ENCODE data around the gene SLC4A4.

The SLC4A4 gene

GRCh38 chr4:71540749-71541269 lies 202.0 kb downstream of the SLC4A4 start:
- no peak overlapping the region for H3K4me3 ChIP-seq (ENCODE audit: low read length)
- TF ChIP-seq ZNF274 (IDR thresholded peaks at IDR 0.05; ENCODE audit: low read depth, low read length), result no peak

- no peak overlapping the region for H3K4me3 ChIP-seq (ENCODE audit: low read length)
- no peak for TF ChIP-seq ZNF274 (IDR thresholded peaks at IDR 0.05; ENCODE audit: low read depth, low read length)
Measured at GRCh38 chr4:71541541-71541940, 202.7 kb downstream of the SLC4A4 start.

GRCh38 chr4:71545168-71545567 lies 206.3 kb downstream of the SLC4A4 start:
- TF ChIP-seq ZNF274 (IDR thresholded peaks at IDR 0.05; ENCODE audit: low read depth, low read length), result no peak
- H3K4me3 ChIP-seq (ENCODE audit: low read length), result no peak overlapping the region

- H3K4me3 ChIP-seq (ENCODE audit: low read length), result no peak overlapping the region
- no peak for TF ChIP-seq ZNF274 (IDR thresholded peaks at IDR 0.05; ENCODE audit: low read depth, low read length)
Measured at GRCh38 chr4:71549516-71550160, 210.8 kb downstream of the SLC4A4 start.

GRCh38 chr4:71550220-71551165 lies 211.7 kb downstream of the SLC4A4 start:
- TF ChIP-seq ZNF274 (IDR thresholded peaks at IDR 0.05; ENCODE audit: low read depth, low read length), result no peak
- no peak overlapping the region for H3K4me3 ChIP-seq (ENCODE audit: low read length)

GRCh38 chr4:71553605-71554004 lies 214.8 kb downstream of the SLC4A4 start:
- TF ChIP-seq ZNF274 (IDR thresholded peaks at IDR 0.05; ENCODE audit: low read depth, low read length), result no peak
- H3K4me3 ChIP-seq (ENCODE audit: low read length), result no peak overlapping the region

GRCh38 chr4:71554025-71554424 lies 215.2 kb downstream of the SLC4A4 start:
- TF ChIP-seq ZNF274 (IDR thresholded peaks at IDR 0.05; ENCODE audit: low read depth, low read length), result no peak
- no peak overlapping the region for H3K4me3 ChIP-seq (ENCODE audit: low read length)

GRCh38 chr4:71558248-71558647 lies 219.4 kb downstream of the SLC4A4 start:
- no peak for TF ChIP-seq ZNF274 (IDR thresholded peaks at IDR 0.05; ENCODE audit: low read depth, low read length)
- no peak overlapping the region for H3K4me3 ChIP-seq (ENCODE audit: low read length)

GRCh38 chr4:71559957-71560571 lies 221.2 kb downstream of the SLC4A4 start:
- H3K4me3 ChIP-seq (ENCODE audit: low read length), result no peak overlapping the region
- TF ChIP-seq ZNF274 (IDR thresholded peaks at IDR 0.05; ENCODE audit: low read depth, low read length), result no peak

- H3K4me3 ChIP-seq (ENCODE audit: low read length), result no peak overlapping the region
Measured at GRCh38 chr4:71564775-71565174, 226.0 kb downstream of the SLC4A4 start.

GRCh38 chr4:71566856-71567255 lies 228.0 kb downstream of the SLC4A4 start:
- H3K4me3 ChIP-seq (ENCODE audit: low read length), result no peak overlapping the region
- TF ChIP-seq ZNF274 (IDR thresholded peaks at IDR 0.05; ENCODE audit: low read depth, low read length), result no peak

More at GRCh38 chr4:71564775-71565174, 226.0 kb downstream of the SLC4A4 start:
- TF ChIP-seq ZNF274 (IDR thresholded peaks at IDR 0.05; ENCODE audit: low read depth, low read length), result no peak

- no peak for TF ChIP-seq ZNF274 (IDR thresholded peaks at IDR 0.05; ENCODE audit: low read depth, low read length)
- H3K4me3 ChIP-seq (ENCODE audit: low read length), result no peak overlapping the region
Measured at GRCh38 chr4:71568131-71568530, 229.3 kb downstream of the SLC4A4 start.

GRCh38 chr4:71570492-71570891 lies 231.7 kb downstream of the SLC4A4 start:
- no peak overlapping the region for H3K4me3 ChIP-seq (ENCODE audit: low read length)
- TF ChIP-seq ZNF274 (IDR thresholded peaks at IDR 0.05; ENCODE audit: low read depth, low read length), result no peak

GRCh38 chr4:71571346-71571745 lies 232.5 kb downstream of the SLC4A4 start:
- H3K4me3 ChIP-seq (ENCODE audit: low read length), result no peak overlapping the region
- no peak for TF ChIP-seq ZNF274 (IDR thresholded peaks at IDR 0.05; ENCODE audit: low read depth, low read length)

Measured in GM08714 (cell line).